GM19455 (cell line): ENCODE results near the gene C5orf24.
A peak's percentile ranks its signal among the peaks of the same experiment; 100 is the strongest.
"Not testable (repeated sequence)": the region's sequence is repeated elsewhere in the genome, so short reads cannot be mapped to it uniquely, and the experiment has no call there.

ENCODE experiments used
- ATAC-seq: cut with Tn5 transposase; IDR thresholded peaks from one replicate; pipeline ENCODE4 v1.9.1; 2021; ENCODE audit not compliant: unreplicated experiment

C5orf24 gene

DNA sequence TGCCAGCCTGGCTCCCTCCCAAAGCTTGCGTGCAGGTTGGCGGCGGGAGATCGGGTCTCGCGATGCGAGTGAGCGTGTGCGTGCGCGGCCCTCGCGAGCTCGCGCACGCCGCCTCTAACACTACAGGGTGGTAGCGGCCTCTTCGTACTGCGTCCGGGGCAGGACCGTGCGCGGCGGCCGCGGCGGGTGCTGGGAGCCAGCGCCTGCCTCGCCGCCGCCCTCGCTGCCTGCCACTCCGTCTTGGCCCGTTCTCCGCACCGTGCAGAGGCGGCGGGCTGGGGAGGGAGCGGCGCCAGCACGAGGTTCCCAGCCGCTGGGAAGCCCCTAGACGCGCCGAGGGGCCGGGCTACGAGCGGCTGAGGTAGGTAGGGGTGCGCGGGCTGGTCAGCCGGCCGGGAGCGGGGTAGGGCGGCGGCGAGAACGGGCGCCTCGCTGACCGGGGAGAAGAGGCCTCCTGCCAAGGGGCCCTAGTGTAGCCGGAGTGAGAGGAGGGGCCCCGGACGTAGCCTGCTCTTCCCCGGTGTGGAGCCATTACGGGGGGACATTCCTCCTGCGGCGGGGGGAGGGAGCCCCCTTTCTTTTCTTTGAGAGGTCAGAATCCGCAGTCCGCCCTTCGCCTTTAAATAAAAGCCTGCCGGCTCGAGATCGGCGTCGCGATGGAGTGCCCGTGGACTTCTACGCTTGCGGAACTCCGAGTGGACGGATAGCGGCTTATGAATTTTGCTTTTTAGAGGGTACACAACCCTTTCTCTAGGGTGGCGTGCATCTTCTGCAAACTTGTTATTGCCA is at the start of gene C5orf24:
Gene C5orf24 (plus strand): TSS at position 117 of the 789 bp plus-strand sequence. CDS start 8,933 bp downstream, outside the sequence.
- ATAC-seq, result peak; percentile 96

DNA sequence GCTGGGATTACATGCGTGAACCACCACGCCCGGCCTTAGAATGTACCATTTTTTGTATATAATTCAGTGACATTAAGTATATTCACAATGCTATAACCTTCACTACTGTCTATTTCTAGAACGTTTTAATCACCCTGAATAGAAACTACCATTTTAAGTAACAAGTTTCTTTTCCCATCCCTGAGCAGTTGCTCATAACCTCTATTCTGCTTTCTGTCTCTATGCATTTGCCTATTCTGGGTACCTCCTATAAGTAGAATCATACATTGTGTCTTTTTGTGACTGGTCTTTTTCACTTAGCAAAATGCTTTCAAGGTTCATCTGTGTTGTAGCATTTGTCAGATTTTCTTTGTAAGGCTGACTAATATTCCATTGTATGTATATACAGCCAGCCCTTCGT is 47.3 kb upstream of the C5orf24 start:
- ATAC-seq, result no peak

DNA sequence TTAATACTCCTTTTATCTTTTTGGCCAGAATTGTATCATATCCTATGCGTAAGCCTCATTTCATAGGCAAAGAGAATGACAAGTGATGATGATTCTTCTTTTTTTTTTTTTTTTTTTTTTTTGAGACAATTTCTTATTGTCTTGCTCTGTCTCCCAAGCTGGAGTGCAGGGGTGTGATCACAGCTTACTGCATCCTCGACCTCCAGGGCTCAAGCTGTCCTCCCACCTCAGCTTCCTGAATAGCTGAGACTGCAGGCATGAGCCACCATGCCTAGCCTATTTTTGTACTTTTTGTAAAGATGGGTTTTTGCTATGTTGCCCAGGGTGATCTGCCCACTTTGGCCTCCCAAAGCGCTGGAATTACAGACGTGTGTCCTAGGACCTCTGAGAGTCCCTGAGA is 41.9 kb upstream of the C5orf24 start:
- no peak for ATAC-seq

DNA sequence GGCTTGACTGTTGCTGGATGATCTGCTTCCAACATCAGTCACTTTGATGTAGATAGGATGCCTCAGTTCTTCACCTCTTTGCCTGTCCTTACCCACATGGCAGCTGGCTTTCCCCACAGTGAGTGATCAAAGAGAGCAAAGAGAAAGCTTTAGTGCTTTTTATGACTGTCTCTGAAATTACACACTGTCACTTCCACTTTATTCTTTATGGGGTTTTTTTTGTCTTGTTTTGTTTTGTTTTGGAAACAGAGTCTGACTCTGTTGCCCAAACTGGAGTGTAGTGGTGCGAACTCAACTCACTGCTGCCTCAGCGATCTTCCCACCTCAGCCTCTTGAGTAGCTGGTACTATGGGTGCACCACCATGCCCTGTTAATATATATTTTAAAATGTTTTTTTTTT is 32.4 kb upstream of the C5orf24 start:
- ATAC-seq, result no peak

DNA sequence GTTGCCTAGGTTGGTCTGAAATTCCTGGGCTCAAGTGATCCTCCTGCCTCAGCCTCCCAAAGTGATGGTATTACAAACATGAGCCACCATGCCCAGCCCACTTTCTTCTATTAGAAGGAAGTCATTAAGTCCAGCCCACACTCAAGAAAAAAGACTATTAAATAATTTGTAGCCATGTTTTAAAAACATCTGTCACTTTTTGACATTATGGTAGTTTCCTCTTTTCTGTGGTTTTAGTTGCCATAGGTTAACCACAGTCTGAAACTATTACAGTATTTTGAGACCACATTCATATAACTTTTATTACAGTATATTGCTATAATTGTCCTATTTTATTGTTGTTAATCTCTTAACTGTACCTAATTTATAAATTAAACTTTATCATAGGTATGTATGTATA is 31.9 kb upstream of the C5orf24 start:
- no peak for ATAC-seq

DNA sequence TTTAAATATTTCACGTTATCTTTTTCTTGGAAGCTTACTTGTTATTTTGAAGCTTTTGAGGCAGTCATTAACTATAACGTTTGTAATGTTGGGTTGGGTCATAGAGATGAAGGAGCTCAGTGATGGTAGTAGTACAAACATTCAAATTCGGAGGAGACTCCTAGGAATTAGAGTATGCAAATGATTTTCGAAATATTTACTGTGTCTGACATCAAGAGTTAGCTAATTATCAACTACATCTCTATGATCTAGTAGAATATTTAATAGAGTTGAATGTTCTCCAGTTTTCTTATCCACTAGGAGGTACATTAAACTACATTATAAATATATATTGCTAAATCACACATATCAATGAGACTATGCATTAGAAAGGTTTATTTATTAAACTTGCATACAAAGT is 28.8 kb upstream of the C5orf24 start:
- no peak for ATAC-seq

DNA sequence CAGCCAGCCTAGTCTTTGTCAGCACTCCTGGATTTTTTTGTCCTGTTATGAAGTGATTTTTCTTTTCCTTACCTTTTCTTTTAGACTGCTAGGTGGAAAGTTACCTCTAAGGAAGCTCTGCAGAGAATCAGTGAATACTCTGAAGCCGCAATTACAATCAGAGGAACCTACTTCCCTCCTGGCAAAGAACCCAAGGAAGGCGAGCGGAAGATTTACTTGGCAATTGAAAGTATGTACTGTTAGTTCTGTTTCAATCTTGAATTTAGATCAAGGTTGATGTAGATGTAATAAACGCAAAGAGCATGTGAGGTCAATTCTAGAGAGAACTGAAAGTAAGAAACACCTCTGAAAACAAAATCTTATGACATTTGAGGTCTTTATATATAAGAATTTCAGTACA is 27.0 kb upstream of the C5orf24 start:
- no peak for ATAC-seq

DNA sequence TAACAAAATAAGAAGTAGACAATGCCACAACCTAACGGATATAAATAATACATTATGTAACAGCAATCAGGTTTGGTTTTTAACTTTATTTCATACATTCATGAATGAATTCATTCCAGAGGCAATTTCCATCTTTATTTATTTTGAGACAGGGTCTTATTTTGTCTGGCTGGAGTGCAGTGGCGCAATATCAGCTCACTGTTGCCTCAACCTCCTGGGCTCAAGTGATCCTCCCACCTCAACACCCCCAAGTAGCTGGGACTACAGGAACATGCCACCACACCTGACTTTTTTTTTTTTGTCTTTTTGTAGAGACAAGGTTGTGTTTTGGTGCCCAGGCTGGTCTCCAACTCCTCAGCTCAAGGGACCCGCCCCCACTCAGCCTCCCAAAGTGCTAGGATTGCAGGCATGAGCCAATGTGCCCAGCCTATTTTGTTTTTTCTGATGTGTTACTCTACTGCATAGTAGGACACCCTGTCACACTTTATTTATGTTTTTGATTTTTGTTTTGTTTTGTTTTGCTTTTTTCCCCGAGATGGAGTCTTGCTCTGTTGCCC is 26.3 kb upstream of the C5orf24 start:
- no peak for ATAC-seq

DNA sequence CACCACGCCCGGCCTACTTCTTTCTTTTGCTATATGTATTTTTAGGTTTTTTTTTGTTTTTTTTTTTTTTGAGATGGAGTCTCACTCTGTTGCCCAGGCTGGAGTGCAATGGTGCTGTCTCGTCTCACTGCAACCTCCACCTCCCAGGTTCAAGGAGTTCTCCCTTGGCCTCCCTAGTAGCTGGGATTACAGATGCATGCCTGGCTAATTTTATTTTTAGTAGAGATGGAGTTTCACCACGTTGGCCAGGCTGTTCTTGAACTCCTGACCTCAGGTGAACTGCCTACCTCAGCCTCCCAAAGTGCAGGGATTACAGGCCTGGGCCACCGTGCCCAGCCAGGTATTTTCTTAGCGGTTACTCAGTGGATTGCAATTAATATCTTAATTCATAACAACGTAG is 23.9 kb upstream of the C5orf24 start:
- ATAC-seq, result no peak

DNA sequence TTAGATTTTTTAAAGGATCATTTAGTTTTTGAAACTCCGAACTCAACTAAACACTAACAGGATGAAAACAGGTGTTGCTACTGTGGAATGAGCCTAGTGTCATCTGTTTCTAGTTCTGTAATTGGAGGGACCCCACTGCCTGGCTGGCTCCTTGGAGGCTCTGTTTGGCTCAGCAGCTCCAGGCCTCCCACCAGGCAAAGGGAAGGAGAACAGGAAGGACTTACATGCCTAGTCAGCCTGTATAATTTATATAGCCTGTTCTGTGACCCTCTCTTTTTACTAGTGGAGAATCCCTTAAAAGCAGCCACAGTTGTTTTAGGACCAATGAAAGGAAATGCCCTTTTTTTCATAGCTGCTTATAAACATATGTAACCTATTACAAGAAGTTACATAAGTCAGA is 21.1 kb upstream of the C5orf24 start:
- no peak for ATAC-seq

DNA sequence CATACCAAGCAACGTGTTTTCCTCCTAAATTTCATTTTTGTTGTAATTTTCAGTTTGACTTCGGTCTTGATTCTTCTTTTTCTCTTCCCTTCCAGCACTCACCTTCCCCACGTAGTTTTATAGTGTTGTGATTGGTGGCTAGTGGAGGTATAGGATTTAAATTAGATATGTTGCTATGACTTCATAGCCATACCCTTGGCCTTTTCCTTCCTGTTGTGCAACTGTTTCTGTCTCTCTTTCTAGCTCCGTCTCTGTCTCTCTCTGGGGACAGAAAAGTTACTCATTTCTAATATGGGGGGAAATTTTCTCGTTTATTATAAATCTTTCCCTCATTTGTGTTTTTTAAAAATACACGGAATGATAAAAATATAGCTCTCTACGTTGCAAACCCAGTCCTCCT is 20.6 kb upstream of the C5orf24 start:
- no peak for ATAC-seq

DNA sequence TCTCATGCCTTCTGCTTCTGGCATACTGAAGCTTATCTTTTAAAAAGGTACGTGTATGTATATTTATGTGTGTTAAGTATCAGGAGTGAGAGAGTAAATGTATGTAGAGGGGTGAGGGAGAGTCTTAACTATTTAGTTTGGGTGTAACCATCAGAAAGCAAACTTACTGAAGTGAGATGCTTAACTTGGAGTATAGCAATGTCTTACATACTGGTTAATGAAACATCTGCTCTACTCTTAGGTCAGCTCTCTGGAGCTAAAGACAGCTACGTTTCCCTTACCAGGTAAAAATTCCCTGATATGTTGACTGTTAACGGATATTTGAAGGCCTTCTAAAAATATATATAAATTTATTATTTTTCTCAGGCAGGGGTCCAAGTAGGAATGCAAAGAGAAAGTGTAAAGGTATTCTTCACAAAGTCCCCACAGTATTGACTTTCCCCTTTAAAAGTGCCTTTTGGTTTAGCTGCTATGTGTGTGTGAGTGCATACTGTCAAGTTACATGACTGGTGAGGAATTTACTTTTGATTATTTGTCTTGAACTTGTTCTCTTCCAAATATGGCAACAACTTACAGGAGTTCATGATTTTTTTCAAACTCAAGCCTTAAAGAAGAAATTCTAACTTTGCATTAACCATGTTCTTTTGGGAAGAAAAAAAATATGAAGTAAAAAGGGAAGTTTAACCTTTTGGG is 12.3 kb upstream of the C5orf24 start:
- no peak for ATAC-seq

DNA sequence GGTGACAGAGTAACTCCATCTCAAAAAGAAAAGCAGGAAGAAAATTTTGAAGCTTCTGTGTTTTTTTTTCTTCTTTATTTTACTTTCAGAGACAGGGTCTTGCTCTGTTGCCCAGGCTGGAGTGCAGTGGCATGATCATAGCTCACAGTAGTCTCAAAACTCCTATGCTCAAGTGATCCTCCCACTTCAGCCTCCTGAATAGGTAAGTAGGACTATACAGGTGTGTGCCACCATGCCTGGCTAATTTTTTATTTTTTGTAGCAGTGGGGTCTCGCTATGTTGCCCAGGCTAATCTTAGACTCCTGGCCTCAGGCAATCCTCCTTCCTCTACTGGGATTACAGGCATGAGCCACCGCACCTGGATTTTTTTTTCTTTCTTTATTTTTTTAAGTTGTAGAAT is 10.1 kb upstream of the C5orf24 start:
- no peak for ATAC-seq

DNA sequence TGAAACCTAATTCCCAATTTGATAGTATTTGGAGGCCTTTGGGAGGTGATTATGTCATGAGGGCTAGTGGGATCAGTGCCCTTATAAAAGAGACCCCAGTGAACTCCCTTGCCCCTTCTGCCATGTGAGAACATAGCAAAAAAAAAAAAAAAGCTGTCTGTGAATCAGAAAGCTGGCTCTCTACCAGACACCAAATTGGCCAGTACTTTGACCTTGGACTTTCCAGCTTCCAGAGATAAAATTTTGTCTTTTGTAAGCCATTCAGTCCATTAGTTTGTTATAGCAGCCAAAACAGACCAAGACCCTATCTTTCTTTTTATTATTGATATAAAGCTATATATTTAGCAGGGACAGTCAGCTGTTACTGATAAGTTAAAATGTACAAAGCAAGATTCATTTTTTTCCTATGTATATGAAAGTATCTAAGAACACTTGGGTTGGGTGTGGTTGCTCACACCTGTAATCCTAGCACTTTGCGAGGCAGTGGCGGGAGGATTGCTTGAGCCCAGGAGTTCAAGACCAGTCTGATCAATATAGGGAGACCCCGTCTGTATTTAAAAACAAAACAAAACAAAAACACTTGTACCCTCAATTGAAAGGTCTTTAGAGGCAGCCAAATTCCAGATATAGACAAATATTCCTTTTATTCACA is 8.1 kb upstream of the C5orf24 start:
- ATAC-seq, result no peak

DNA sequence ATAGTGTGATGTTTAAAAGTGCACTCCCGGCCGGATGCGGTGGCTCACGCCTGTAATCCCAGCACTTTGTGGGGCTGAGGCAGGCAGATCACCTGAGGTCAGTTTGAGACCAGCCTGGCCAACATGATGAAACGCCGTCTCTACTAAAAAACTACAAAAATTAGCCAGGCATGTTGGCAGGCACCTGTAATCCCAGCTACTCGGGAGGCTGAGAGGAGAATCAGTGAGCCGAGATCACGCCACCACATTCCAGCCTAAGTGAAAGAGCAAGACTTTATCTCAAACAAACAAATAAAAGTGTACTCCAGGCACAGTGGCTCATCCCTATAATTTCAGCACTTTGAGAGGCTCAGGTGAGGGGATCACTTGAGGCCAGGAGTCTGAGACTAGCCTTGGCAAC is 7.4 kb upstream of the C5orf24 start:
- ATAC-seq, result not testable (repeated sequence)

DNA sequence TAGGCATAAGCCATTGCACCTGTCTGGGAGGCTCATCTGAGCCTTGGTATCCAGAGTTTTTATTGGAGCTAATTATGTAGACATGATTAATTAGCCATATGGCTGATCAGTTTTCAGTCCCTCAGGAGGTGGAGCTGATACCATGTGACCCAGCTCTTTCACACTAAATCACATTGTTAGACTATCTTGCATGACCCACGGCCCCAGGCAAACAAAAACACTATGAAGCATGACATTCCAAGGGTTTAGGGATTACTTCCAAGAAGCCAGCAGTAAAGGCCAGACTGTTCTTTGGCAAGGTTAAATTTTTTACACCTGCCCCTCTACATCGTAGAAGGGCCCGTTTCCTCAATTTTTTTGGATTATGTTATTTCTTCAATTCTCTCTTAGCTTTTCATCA is 5.0 kb upstream of the C5orf24 start:
- ATAC-seq, result no peak

DNA sequence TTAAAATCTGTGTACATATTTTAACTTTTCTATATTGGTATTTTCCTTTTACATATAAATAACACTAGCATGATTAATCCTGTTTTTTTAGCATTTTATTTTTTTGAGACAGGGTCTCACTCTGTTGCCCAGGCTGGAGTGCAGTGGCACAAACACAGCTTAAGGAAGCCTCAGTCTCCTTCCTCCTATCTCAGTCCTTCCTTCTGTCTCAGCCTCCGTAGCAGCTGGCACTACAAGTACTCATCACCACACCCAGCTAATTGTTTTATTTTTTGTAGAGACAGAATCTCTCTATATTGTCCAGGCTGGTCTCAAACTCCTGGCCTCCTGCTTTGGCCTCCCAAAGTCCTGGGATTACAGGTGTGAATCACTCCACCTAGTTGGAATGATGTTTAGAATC is 1.5 kb upstream of the C5orf24 start:
- ATAC-seq, result no peak

DNA sequence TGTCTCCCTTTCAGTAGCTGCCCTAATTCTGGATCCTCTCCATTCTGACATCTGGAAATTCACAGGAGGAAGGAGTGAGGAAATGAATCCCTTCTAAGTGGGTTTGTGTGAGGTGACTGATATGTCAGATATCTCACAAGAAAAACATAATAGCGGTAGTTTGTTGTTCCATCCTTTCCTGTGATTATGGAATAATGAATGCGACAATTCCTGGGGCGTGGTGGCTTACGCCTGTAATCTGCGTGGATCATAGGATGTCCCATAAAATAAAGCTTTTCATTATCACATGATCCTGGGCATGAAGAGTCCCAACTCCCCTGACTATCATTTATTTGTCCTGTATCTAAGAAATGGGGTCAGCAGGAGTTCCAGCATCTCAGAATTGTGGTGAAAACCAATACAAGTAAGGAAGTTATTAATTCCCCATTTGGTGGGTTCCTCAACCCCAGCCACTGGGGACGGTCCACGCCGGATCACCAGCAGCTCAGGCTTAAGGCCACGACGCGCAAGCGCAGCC is 375 bp upstream of the C5orf24 start:
- no peak for ATAC-seq

DNA sequence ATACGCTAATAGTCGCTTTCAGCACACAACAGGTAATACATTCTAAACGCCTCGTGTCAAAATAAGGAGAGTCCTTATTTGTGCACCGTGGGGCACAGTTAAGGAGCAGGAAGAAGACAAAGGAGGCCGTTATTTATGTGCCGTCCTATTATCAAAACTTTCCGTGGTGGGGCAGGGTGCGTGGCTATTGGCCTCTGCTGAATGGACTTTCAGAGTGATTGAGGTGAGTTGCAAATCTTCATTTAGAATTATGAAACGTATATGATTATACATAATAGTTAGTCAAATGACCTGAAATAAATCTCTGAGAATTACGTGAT is 833 bp downstream of the C5orf24 start:
- no peak for ATAC-seq

DNA sequence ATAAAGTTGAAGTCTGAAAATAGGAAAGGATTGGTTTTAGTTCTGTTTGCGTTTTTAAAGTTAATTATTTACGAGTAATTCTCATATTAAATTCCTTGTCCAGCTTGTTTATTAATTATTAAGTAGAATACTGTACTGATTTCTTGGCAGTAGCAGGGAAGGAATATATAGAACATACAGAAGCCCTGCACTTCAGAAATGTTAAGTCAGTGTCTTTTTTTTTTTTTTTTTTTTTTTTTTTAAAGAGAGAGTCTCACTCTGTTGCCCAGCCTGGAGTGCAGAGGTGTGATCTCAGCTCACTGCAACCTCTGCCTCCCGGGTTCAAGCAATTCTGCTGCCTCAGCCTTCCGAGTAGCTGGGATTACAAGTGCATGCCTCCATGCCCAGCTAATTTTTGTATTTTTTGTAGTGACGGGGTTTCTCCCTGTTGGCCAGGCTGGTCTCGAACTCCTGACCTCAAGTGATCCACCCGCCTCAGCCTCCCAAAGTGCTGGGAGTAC is 3.7 kb downstream of the C5orf24 start:
- not testable (repeated sequence) for ATAC-seq

DNA sequence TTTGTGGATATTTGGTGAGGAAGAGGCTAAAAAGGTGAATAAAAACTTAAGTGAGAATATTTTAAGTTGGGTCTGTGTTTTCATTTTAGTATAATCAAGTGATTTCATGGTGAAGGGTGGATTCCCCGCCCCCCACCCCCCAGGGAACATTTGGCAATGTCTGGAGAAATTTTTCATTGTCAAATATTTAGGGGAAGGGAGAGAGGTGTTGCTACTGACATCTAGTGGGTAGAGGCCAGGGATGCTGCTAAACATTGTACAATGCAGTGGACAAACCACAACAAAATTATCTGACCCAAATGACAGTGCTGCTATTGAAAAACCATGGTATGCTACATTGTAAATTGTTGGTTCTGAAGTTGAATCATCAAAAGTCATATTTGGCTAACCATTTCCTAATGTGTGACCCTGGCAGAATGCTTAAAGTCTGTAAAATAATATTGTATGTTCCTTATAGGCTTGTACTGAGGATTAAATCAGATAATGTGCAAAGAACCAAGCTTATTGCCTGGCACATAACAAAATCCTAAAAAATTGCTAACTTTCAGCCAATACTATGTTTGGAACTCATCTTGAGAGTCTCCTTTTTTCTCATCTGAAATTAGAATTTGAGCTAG is 5.6 kb downstream of the C5orf24 start:
- ATAC-seq, result no peak
